ENCODE results near the gene CD226. TPM values are rescaled to one million over a fixed set of nuclear protein-coding genes. Genes with fewer than 3 reads are reported as not detected.

CD226 gene
- total RNA-seq, 1 experiment from 2014 or later = 1.2 TPM

DNA sequence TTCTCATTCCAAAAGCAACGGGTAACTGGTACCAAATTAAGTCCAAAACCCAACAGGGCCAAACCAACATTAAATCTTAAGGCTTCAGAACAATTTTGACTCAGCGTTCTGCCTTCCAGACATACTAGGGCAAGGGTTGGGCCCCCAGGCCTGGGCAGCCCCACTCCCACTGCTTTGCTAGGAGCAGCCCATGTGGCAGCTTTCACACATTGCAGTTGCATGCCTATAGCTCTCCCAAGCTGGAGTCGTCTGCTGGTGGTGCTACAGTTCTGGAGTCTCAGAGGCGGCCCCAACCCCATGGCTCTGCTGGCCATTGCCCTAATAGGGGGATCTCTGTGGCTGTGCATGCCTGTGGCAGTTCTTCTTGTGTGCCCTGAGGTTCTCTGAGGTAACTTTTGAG is 37.6 kb upstream of the CD226 start:
- Histone ChIP-seq H2AFZ (ENCODE audit: low read depth, low read length, poor library complexity, severe bottlenecking) (no peak overlapping the region), H3K27ac (ENCODE audit: low read depth, low read length) (no peak overlapping the region), H3K9me2 (ENCODE audit: insufficient read depth) (no peaks in the 10 kb centered on the region), H4K20me1 (ENCODE audit: insufficient read depth) (no peaks in the 10 kb centered on the region), H3K4me3 (replicated peaks in 1 of 2; ENCODE audit: low read depth in 1 of 2, low read length in 2 of 2) (no peak overlapping the region), H3K4me1 (ENCODE audit: control insufficient read depth in 1 of 2, insufficient read depth in 2 of 2, low read length in 2 of 2) (no peaks in the 10 kb centered on the region), H3K36me3 (ENCODE audit: control insufficient read depth in 1 of 2, insufficient read depth in 2 of 2, low read length in 2 of 2) (no peaks in the 10 kb centered on the region), H3K9ac (ENCODE audit: low read length) (no peak overlapping the region), H3K9me3 (ENCODE audit: control insufficient read depth in 1 of 2, insufficient read depth in 1 of 2, low read depth in 1 of 2, low read length in 2 of 2) (no peaks in the 10 kb centered on the region), H3K79me2 (ENCODE audit: insufficient read depth, low read length) (no peaks in the 10 kb centered on the region), H3K4me2 (ENCODE audit: low read length) (no peak overlapping the region), H3K27me3 (ENCODE audit: insufficient read depth, low read length) (no peaks in the 10 kb centered on the region)
- ChIA-PET CTCF (no interaction called here), RAD21 (ENCODE audit: low non-redundant PET in 1 of 2, low total read pairs in 2 of 2, uncharacterized antibody in 2 of 2, unreplicated experiment in 2 of 2) (no interaction called here), POLR2A (no interaction called here)
- BruUV-seq (replicated peaks) = no TSS peak
- ATAC-seq (peak; percentile 46; the same call in 1 of the 2 replicates), DNase-seq (ENCODE audit: low read depth, low spot score) (no peak)
- TF ChIP-seq TCF7L2 (IDR thresholded peaks at IDR 0.05; ENCODE audit: borderline replicate concordance, extremely low read depth, insufficient read depth, insufficient read length) = no peak
- TF ChIP-seq, protein P1, sequence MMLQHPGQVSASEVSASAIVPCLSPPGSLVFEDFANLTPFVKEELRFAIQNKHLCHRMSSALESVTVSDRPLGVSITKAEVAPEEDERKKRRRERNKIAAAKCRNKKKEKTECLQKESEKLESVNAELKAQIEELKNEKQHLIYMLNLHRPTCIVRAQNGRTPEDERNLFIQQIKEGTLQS (IDR thresholded peaks at IDR 0.05) = no peak
- intact Hi-C loops (cut with micrococcal nuclease) = no loop called here

DNA sequence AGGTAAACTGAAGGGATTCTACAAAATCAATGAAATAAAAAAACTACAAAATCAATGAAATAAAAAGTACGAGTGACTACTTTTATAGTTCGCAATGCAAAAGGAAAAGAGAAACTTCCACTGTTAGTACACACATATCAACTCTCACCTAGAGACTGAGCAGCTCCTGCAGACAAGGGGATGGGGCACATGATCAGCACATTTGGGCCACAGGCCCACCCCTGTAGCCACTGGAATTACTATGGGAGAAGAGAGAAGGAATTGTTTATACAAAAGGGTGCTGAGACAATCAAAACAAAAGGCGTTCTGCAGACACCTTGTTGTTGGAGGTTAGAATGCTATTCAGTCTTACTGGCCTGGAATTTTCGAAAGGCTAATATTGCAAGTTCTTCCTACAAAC is 34.7 kb upstream of the CD226 start:
- ATAC-seq (no peak), DNase-seq (ENCODE audit: low read depth, low spot score) (no peak)
- Histone ChIP-seq H3K36me3 (ENCODE audit: control insufficient read depth in 1 of 2, insufficient read depth in 2 of 2, low read length in 2 of 2) (no peaks in the 10 kb centered on the region), H4K20me1 (ENCODE audit: insufficient read depth) (no peaks in the 10 kb centered on the region), H2AFZ (ENCODE audit: low read depth, low read length, poor library complexity, severe bottlenecking) (no peak overlapping the region), H3K9ac (ENCODE audit: low read length) (no peak overlapping the region), H3K27ac (ENCODE audit: low read depth, low read length) (no peak overlapping the region), H3K27me3 (ENCODE audit: insufficient read depth, low read length) (no peaks in the 10 kb centered on the region), H3K9me3 (ENCODE audit: control insufficient read depth in 1 of 2, insufficient read depth in 1 of 2, low read depth in 1 of 2, low read length in 2 of 2) (no peaks in the 10 kb centered on the region), H3K4me3 (replicated peaks in 1 of 2; ENCODE audit: low read depth in 1 of 2, low read length in 2 of 2) (no peak overlapping the region), H3K9me2 (ENCODE audit: insufficient read depth) (no peaks in the 10 kb centered on the region), H3K79me2 (ENCODE audit: insufficient read depth, low read length) (no peaks in the 10 kb centered on the region), H3K4me1 (ENCODE audit: control insufficient read depth in 1 of 2, insufficient read depth in 2 of 2, low read length in 2 of 2) (no peaks in the 10 kb centered on the region), H3K4me2 (ENCODE audit: low read length) (no peak overlapping the region)
- intact Hi-C loops (cut with micrococcal nuclease) = no loop called here
- BruUV-seq (replicated peaks) = no TSS peak
- ChIA-PET CTCF (no interaction called here), RAD21 (ENCODE audit: low non-redundant PET in 1 of 2, low total read pairs in 2 of 2, uncharacterized antibody in 2 of 2, unreplicated experiment in 2 of 2) (no interaction called here), POLR2A (no interaction called here)
- TF ChIP-seq RAD21 (IDR thresholded peaks at IDR 0.05; ENCODE audit: low read depth) = no peak

DNA sequence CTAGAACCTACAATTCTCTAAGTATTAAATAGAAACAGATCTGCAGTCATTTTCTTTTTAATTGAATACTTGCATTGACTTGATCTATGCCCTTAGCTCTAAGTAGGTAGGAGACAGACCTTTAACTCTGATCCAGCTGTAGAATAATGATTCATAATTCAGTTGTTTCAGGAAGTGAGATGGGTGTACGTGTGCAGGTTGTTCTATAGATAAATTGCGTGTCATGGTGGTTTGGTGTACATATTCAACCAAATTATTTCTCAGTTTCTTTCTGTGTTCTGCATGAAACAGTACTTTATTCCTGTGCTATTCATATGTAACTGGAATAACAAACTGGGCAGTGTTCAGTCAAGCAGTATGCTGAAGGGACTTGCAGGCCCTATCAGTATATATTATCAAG is 34.3 kb upstream of the CD226 start:
- H4K20me1 ChIP-seq (ENCODE audit: insufficient read depth) = no peaks in the 10 kb centered on the region
- CTCF ChIA-PET = no interaction called here
- no peak overlapping the region for H2AFZ ChIP-seq (ENCODE audit: low read depth, low read length, poor library complexity, severe bottlenecking)
- POLR2A ChIA-PET = no interaction called here
- H3K4me3 ChIP-seq (replicated peaks in 1 of 2; ENCODE audit: low read depth in 1 of 2, low read length in 2 of 2) = no peak overlapping the region
- no peak overlapping the region for H3K9ac ChIP-seq (ENCODE audit: low read length)
- RAD21 ChIA-PET (ENCODE audit: low non-redundant PET in 1 of 2, low total read pairs in 2 of 2, uncharacterized antibody in 2 of 2, unreplicated experiment in 2 of 2) = no interaction called here
- no peaks in the 10 kb centered on the region for H3K36me3 ChIP-seq (ENCODE audit: control insufficient read depth in 1 of 2, insufficient read depth in 2 of 2, low read length in 2 of 2)
- H3K79me2 ChIP-seq (ENCODE audit: insufficient read depth, low read length) = no peaks in the 10 kb centered on the region
- H3K9me2 ChIP-seq (ENCODE audit: insufficient read depth) = no peaks in the 10 kb centered on the region
- ATAC-seq = no peak
- H3K9me3 ChIP-seq (ENCODE audit: control insufficient read depth in 1 of 2, insufficient read depth in 1 of 2, low read depth in 1 of 2, low read length in 2 of 2) = no peaks in the 10 kb centered on the region
- no peak overlapping the region for H3K4me2 ChIP-seq (ENCODE audit: low read length)
- no peaks in the 10 kb centered on the region for H3K27me3 ChIP-seq (ENCODE audit: insufficient read depth, low read length)
- H3K4me1 ChIP-seq (ENCODE audit: control insufficient read depth in 1 of 2, insufficient read depth in 2 of 2, low read length in 2 of 2) = no peaks in the 10 kb centered on the region
- DNase-seq (ENCODE audit: low read depth, low spot score) = no peak
- no TSS peak for BruUV-seq (replicated peaks)
- intact Hi-C loops (cut with micrococcal nuclease) = no loop called here
- H3K27ac ChIP-seq (ENCODE audit: low read depth, low read length) = no peak overlapping the region
- TF ChIP-seq SP1 (IDR thresholded peaks at IDR 0.05; ENCODE audit: low read depth) (no peak), ZFX (IDR thresholded peaks at IDR 0.05) (no peak), CBX3 (IDR thresholded peaks at IDR 0.05; ENCODE audit: low read depth) (no peak), TCF7L2 (IDR thresholded peaks at IDR 0.05; ENCODE audit: borderline replicate concordance, extremely low read depth, insufficient read depth, insufficient read length) (no peak), EZH2 (IDR thresholded peaks at IDR 0.05) (no peak), POLR2A (IDR thresholded peaks at IDR 0.05; ENCODE audit: borderline replicate concordance, extremely low read depth, insufficient read depth, insufficient read length) (no peak), ELF1 (IDR thresholded peaks at IDR 0.05; ENCODE audit: borderline replicate concordance, low read depth) (no peak), ZNF274 (IDR thresholded peaks at IDR 0.05; ENCODE audit: low read depth, low read length) (no peak), EGR1 (IDR thresholded peaks at IDR 0.05; ENCODE audit: low read depth) (no peak), YY1 (IDR thresholded peaks at IDR 0.05; ENCODE audit: extremely low read depth, insufficient replicate concordance, low read depth, low read length) (no peak)
- TF ChIP-seq, protein P1 (IDR thresholded peaks at IDR 0.05) = no peak
- TF ChIP-seq, protein P2, sequence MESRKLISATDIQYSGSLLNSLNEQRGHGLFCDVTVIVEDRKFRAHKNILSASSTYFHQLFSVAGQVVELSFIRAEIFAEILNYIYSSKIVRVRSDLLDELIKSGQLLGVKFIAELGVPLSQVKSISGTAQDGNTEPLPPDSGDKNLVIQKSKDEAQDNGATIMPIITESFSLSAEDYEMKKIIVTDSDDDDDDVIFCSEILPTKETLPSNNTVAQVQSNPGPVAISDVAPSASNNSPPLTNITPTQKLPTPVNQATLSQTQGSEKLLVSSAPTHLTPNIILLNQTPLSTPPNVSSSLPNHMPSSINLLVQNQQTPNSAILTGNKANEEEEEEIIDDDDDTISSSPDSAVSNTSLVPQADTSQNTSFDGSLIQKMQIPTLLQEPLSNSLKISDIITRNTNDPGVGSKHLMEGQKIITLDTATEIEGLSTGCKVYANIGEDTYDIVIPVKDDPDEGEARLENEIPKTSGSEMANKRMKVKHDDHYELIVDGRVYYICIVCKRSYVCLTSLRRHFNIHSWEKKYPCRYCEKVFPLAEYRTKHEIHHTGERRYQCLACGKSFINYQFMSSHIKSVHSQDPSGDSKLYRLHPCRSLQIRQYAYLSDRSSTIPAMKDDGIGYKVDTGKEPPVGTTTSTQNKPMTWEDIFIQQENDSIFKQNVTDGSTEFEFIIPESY (IDR thresholded peaks at IDR 0.05; ENCODE audit: extremely low read depth, insufficient replicate concordance, low read length) = no peak

All from HCT116 (cell line).